Mesothelial cell of epicardium (in vitro differentiated cells): Measurements from ENCODE around the gene SLC37A3. TPM values are rescaled to one million over a fixed set of nuclear protein-coding genes. Genes with fewer than 3 reads are reported as not detected.
"Not testable (repeated sequence)": the region's sequence is repeated elsewhere in the genome, so short reads cannot be mapped to it uniquely, and the experiment has no call there.

ENCODE experiments used
- DNase-seq, 2 experiments: peaks; one replicate each; pipeline ENCODE4 v3.0.0; 2021; ENCODE audit warnings: low spot score in 2 of 2; ENCODE audit not compliant: unreplicated experiment in 2 of 2
- H3K27ac Mint-ChIP-seq: 2 replicates; pipeline ENCODE4 v1.8.0; 2021; ENCODE audit warnings: mixed read lengths
- H3K27me3 Mint-ChIP-seq: 2 replicates; pipeline ENCODE4 v1.8.0; 2021; ENCODE audit warnings: low read depth, mixed read lengths
- H3K36me3 Mint-ChIP-seq: 2 replicates; pipeline ENCODE4 v1.8.0; 2021; ENCODE audit warnings: mixed read lengths
- H3K4me1 Mint-ChIP-seq: 2 replicates; pipeline ENCODE4 v1.8.0; 2021; ENCODE audit warnings: mixed read lengths
- H3K4me3 Mint-ChIP-seq: 2 replicates; pipeline ENCODE4 v1.8.0; 2021; ENCODE audit warnings: mild to moderate bottlenecking, moderate library complexity, mixed read lengths
- H3K9me3 Mint-ChIP-seq: 2 replicates; pipeline ENCODE4 v1.8.0; 2021; ENCODE audit warnings: mixed read lengths
- total RNA-seq: library from RNA; stranded (reverse); gene quantifications from 3 replicates; pipeline ENCODE4 v1.2.1, GENCODE V29; 2021
- TF ChIP-seq, protein P1 (sequence below): fragments of 200-600 bp; sonication (generic); IDR thresholded peaks from one replicate; pipeline ENCODE4 v1.5.0; 2021; ENCODE audit warnings: antibody characterized with exemption; ENCODE audit not compliant: unreplicated experiment

Gene SLC37A3
- total RNA-seq, 1 donor from 2014 or later: 116 TPM

DNA sequence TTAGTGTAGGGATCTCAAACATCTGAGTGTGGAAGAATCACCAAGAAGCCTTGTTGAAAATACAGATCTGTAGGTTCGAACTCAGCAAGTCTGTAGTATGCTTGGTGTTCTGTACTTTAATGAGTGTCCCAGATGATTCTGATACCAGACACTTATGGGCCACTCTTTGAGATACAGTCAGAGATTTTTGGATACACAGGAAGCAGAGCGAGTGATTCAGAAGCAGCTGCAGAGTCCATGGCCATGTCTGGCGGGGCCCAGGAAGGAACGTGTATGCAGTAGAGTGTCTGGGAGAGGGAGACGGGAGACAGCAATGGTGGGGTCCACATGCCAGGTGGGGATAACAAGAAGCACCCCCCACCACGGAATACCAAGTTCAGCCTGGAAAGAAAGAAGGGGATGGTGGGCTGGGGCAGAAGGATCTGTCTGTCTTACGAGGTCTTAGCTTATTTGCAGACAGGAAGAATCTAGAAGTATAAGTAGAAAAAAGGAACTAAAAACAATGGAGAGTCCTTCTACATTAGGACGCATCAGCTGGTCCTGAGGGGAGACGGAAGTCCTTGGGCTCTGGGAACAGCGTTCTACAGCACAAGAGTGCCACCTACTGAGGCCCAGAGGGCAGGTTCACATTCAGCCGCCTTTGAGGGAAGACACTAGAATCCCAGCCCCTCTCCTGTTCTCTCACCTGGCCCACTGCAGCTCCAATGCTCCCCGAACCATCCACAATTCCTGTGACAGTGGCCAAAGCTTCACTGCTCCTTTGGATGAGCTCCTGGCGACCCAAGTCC is 55.4 kb downstream of the SLC37A3 start:
- Mint-ChIP-seq H3K36me3 (peaks cover 52% of the 10 kb centered on the region), H3K4me1 (no peaks in the 10 kb centered on the region), H3K27ac (no peak overlapping the region), H3K9me3 (peaks cover 5% of the 10 kb centered on the region), H3K27me3 (no peaks in the 10 kb centered on the region), H3K4me3 (no peak overlapping the region)
- TF ChIP-seq, protein P1, sequence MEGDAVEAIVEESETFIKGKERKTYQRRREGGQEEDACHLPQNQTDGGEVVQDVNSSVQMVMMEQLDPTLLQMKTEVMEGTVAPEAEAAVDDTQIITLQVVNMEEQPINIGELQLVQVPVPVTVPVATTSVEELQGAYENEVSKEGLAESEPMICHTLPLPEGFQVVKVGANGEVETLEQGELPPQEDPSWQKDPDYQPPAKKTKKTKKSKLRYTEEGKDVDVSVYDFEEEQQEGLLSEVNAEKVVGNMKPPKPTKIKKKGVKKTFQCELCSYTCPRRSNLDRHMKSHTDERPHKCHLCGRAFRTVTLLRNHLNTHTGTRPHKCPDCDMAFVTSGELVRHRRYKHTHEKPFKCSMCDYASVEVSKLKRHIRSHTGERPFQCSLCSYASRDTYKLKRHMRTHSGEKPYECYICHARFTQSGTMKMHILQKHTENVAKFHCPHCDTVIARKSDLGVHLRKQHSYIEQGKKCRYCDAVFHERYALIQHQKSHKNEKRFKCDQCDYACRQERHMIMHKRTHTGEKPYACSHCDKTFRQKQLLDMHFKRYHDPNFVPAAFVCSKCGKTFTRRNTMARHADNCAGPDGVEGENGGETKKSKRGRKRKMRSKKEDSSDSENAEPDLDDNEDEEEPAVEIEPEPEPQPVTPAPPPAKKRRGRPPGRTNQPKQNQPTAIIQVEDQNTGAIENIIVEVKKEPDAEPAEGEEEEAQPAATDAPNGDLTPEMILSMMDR: no peak
- DNase-seq: no peak

DNA sequence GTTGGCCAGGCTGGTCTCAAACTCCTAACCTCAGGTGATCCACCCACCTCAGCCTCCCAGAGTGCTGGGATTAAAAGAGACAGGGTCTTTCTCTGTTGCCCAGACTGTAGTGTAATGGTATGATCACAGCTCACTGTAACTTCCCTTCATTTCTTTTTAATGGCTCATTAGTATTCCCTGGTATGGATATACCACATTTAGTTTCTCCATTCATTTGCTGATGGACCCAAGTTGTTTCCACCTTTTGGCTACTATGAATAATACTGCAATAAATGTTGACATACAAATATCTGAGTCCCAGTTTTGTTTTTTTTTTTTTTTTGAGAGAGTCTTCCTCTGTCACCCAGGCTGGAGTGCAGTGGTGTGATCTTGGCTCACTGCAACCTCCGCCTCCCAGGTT is 59.4 kb downstream of the SLC37A3 start:
- not testable (repeated sequence) for H3K9me3 Mint-ChIP-seq, H3K4me3 Mint-ChIP-seq, H3K4me1 Mint-ChIP-seq, DNase-seq, H3K27ac Mint-ChIP-seq, H3K27me3 Mint-ChIP-seq
- peaks cover 59% of the 10 kb centered on the region for H3K36me3 Mint-ChIP-seq

DNA sequence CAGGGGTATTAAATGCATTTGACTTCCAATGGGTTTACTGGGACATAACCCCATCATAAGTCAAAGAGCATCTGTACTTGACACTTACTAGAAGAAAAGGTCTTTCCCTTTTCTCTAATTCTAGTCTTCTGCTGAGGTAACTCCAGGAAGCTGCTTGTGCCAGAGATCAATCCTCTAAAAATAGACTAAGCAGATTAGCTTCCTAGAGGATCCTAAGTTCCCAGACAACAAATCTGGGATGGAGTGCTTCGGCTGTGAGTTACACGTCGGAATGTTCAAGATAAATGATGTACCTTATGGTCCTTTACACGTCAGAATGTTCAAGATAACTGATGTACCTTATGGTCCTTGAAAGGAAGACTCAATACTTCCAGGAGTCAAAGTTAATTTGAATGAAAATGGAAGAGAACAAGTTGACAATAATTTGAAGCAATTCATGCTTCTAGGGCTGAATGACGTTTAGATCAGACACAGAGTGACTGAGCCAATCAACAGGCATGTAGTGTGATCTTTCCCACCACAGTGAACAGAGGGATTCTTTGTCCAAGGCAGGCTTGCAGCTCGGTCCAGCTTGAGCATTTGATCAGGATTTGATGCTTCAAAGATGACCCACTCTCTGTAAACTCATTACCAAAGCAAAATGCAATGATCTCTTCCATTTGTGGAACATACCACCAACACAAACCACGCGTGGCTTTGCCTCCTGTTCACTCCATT is 63.8 kb downstream of the SLC37A3 start:
- Mint-ChIP-seq H3K36me3 (peaks cover 30% of the 10 kb centered on the region), H3K4me3 (no peak overlapping the region), H3K27me3 (no peaks in the 10 kb centered on the region), H3K4me1 (no peaks in the 10 kb centered on the region), H3K27ac (no peak overlapping the region), H3K9me3 (no peaks in the 10 kb centered on the region)
- DNase-seq: no peak
- TF ChIP-seq, protein P1: no peak

DNA sequence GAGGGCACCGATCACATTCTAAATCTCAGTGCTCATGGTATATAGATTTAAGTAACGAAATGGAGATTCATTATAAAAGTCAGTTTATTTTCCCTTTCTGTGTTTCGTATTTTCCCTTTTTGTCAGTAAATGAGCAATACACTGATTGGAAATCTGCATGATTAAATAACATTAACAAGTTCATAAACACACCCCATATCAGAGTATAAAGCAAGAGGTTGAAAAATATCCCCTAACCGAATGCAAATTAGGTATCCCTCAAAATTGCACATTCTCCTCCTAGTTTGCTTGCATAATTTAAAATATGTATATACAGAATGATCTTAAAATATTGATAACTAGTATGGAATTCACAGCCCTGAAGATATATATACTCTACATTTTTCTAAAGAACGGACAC is 64.6 kb downstream of the SLC37A3 start:
- Mint-ChIP-seq H3K9me3 (no peaks in the 10 kb centered on the region), H3K4me1 (no peaks in the 10 kb centered on the region), H3K4me3 (no peak overlapping the region), H3K27me3 (no peaks in the 10 kb centered on the region), H3K36me3 (peaks cover 27% of the 10 kb centered on the region), H3K27ac (no peak overlapping the region)
- TF ChIP-seq, protein P1: no peak
- no peak for DNase-seq

DNA sequence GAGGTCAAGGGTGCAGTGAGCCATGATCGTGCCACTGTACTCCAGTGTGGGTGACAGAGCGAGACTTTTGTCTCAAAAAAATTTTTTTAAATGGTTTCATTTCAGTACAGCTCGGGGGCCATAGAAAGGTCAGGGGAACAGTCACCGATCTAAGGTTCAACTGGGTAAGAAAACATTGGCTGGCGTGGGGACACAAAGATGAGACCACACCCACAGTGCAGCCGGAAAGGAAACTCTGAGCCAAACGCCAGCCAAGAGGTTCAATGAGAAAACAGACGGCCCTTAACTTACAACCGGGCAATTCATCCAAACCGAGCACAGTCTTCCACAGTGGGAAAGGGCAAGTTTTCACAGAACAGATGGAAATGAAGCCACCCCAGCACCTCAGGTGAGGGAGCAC is 65.1 kb downstream of the SLC37A3 start:
- Mint-ChIP-seq H3K9me3 (no peaks in the 10 kb centered on the region), H3K27ac (no peak overlapping the region), H3K4me1 (no peaks in the 10 kb centered on the region), H3K36me3 (peaks cover 27% of the 10 kb centered on the region), H3K4me3 (no peak overlapping the region), H3K27me3 (no peaks in the 10 kb centered on the region)
- no peak for DNase-seq
- TF ChIP-seq, protein P1: no peak

DNA sequence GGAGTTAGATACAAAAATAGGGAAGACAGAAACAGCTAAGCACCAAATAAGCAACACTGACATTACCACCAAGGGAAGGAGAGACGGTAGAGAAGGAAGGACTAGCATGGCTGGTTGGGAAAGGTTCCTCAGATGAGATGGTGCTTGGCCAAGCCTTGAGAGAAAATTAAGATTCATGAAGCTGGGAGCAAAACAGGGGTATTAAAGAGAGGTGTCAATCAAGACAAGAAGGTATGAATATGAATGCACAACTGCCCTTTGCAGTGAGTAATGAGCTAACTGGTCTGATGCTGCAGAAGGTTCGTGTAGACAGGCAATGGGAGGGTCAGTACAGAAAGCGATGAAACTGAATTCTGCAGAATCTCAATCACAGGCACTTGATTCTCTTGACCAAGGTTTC is 67.7 kb downstream of the SLC37A3 start:
- Mint-ChIP-seq H3K36me3 (peaks cover 22% of the 10 kb centered on the region), H3K4me1 (peaks cover 7% of the 10 kb centered on the region), H3K4me3 (no peak overlapping the region), H3K27ac (no peak overlapping the region), H3K9me3 (no peaks in the 10 kb centered on the region), H3K27me3 (no peaks in the 10 kb centered on the region)
- TF ChIP-seq, protein P1: no peak
- DNase-seq: no peak
